GM21447 (cell line): ENCODE measurements around the gene CHRM2.
"Not testable (repeated sequence)": the region's sequence is repeated elsewhere in the genome, so short reads cannot be mapped to it uniquely, and the experiment has no call there.

Experiments
- ATAC-seq: cut with Tn5 transposase; IDR thresholded peaks from one replicate; pipeline ENCODE4 v1.9.1; 2021; ENCODE audit not compliant: unreplicated experiment

Gene CHRM2

GRCh38 chr7:136868496-136869000 is at the start of gene CHRM2:
CHRM2 (plus strand) TSS chr7:136868652; CDS start chr7:137014866, 146,214 bp downstream.
- ATAC-seq, result no peak

GRCh38 chr7:136831398-136831797 is 37.1 kb upstream of the CHRM2 start:
- ATAC-seq, result not testable (repeated sequence)

- no peak for ATAC-seq
Measured at GRCh38 chr7:136845899-136846465, 22.5 kb upstream of the CHRM2 start.

GRCh38 chr7:136847858-136848257 is 20.6 kb upstream of the CHRM2 start:
- no peak for ATAC-seq

GRCh38 chr7:136853654-136854053 is 14.8 kb upstream of the CHRM2 start:
- ATAC-seq, result no peak

GRCh38 chr7:136857573-136857972 is 10.9 kb upstream of the CHRM2 start:
- no peak for ATAC-seq

- ATAC-seq, result no peak
Measured at GRCh38 chr7:136859803-136860202, 8.6 kb upstream of the CHRM2 start.

GRCh38 chr7:136865236-136865635 is 3.2 kb upstream of the CHRM2 start:
- ATAC-seq, result no peak

GRCh38 chr7:136865777-136866176 is 2.7 kb upstream of the CHRM2 start:
- no peak for ATAC-seq

- ATAC-seq, result no peak
Measured at GRCh38 chr7:136869001-136869961, 829 bp downstream of the CHRM2 start.

GRCh38 chr7:136869991-136870865 is 1.8 kb downstream of the CHRM2 start:
- no peak for ATAC-seq

- no peak for ATAC-seq
Measured at GRCh38 chr7:136870866-136871487, 2.5 kb downstream of the CHRM2 start.

- no peak for ATAC-seq
Measured at GRCh38 chr7:136874393-136875032, 6.1 kb downstream of the CHRM2 start.

GRCh38 chr7:136877509-136877908 is 9.1 kb downstream of the CHRM2 start:
- ATAC-seq, result no peak

- ATAC-seq, result no peak
Measured at GRCh38 chr7:136877990-136878389, 9.5 kb downstream of the CHRM2 start.

- no peak for ATAC-seq
Measured at GRCh38 chr7:136878878-136879277, 10.4 kb downstream of the CHRM2 start.

- ATAC-seq, result no peak
Measured at GRCh38 chr7:136883046-136883445, 14.6 kb downstream of the CHRM2 start.

- ATAC-seq, result no peak
Measured at GRCh38 chr7:136884492-136884891, 16.0 kb downstream of the CHRM2 start.

- no peak for ATAC-seq
Measured at GRCh38 chr7:136887317-136887716, 18.9 kb downstream of the CHRM2 start.

GRCh38 chr7:136890399-136890798 is 21.9 kb downstream of the CHRM2 start:
- ATAC-seq, result no peak
